SIG-M5 treated with dmso at 0.1 percent for 504 hours (cell line): ENCODE measurements around the gene HDAC10.
A peak's percentile ranks its signal among the peaks of the same experiment; 100 is the strongest.

Experiments
- DNase-seq: peaks from one replicate; lab custom pipeline; 2025; ENCODE audit not compliant: unreplicated experiment; lab: John Stamatoyannopoulos, UW

HDAC10 gene

DNA sequence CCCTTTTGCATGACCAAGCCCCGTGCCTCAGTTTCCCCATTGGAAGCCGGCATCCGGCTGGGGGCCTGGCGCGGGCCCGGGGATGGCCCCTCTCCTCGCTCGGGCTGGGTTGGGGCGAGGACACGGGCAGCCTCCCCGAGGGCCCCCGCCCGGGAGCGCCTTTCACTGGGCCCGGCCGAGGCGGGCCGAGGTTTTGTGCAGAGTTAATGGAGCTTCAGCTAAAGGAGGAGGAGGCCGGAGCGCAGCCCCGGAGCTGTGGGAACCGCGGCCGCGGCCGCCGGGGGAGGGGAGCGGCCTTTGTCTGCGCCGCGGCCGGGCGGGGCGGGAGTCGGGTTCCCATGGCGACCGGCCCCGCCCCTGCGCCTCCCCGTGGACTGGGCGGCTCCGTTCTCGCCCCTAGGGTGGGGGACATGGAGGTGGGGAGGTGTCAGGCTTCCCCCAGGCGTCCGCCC is 20.5 kb upstream of the HDAC10 start:
- DNase-seq, result peak; percentile 18

DNA sequence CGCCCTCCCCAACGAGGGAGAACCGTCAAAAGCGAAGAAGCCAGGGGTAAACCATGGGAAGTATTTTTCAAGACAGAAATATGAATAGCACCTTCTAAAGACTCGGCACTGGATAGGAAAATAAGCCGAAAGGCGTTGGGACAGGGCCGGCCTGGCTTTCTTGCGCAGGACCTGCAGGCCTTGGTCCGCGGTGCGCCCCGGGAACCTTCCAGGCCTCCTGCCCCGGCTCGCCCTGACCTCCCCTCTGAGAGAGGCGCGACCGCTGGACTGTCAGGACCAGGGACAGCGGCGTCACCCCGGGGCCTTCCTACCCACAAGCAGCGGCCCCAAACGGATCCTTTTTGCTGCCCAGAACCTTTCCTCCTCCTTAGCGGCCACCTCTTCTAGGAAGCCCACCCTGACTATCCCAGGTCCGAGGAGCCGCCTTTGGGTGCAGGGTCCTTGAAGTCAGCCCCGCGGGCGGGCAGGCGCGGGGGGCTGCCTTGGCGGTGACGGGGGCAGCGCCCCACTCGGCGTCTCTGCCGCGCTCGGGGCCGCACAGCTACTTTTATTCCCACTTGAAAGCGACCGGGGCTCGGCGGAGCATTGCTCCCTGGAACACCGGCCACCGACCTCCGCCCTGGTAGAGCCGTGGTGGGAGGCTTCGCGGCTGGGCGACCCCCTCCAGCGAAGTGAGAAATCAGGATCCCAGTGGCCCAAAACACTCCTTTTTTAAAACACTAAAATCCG is 19.8 kb upstream of the HDAC10 start:
- peak; percentile 36 for DNase-seq

DNA sequence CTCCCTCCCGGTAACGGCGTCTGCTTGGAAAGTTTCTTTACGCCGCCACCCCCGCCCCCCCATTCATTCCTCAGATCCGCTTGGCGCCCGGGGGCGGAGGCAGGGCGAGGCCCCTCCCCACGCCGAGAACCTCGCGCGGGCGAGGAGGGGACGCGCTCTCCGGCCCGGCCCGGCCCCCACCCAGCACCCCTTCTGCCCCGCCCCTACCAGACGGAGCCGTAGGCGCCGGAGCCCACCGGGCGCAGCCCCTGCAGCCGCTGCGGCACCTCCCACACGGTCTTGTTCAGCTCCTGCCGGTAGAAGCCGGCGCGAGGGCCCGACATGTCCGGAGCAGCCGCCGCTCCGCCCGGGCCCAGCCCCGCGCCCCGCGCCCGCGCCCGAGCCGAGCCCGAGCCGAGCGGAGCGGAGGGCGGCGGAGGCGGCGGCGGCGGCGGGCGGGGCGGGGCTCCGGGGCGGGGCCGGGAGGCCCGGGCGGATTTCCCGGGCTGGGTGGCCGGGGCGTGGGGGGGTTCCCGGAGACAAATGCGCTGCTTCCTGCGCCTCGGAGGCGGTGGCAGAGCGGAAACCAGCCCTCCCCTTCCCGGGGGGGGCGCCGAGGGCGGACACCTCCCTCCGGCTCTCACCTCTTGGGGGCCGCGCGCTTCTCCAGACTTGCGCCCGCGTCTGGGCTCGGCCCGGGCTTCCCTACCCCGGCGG is 19.1 kb upstream of the HDAC10 start, which contains the start of gene MAPK11:
Gene MAPK11, minus strand, starts transcription at position 411 of the 696 bp plus-strand sequence. Its CDS starts 88 bp downstream, at position 323.
- DNase-seq, result no peak

DNA sequence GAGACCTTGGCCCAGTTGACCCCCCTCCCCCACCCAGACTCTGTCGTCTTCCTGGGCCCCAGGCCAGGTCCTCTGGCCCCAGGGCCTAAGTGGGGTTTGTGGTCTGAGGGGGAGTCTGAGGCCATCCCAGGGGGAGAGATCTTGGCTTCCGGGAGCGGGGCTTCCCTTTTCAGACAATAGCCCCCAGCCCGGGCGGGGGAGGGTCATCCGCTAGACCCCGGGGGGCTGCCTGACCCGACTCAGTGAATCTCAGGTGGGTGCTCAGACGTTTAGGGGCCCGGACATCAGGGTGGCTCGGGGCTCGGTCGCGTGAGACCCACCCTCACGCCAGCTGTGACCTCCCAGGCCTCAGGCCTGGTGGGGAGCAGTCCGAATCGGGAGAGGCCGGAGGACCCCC is 18.5 kb upstream of the HDAC10 start:
- DNase-seq, result no peak

DNA sequence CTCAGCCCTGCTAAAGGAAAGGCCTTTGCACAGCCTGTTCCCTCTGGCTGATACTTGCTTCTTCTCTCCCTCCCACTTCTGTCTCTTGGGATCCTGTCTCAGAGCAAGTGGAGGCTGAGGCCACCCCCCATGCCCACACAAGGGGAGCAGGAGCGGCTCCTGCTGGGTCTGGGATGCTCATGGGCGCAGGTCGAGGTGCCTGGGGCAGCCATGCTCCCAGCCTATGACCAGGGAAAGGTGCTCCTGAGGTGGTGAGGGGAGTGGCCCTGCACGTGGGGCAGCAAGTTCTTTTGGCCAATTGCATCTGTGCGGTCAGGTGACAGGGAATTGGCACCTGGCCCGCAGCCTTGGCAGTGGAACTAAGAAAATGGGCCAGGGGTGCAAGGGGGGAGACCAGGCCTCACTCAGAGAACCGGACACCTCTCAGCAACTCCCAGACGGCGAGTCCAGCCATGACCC is 17.6 kb upstream of the HDAC10 start:
- DNase-seq, result no peak

DNA sequence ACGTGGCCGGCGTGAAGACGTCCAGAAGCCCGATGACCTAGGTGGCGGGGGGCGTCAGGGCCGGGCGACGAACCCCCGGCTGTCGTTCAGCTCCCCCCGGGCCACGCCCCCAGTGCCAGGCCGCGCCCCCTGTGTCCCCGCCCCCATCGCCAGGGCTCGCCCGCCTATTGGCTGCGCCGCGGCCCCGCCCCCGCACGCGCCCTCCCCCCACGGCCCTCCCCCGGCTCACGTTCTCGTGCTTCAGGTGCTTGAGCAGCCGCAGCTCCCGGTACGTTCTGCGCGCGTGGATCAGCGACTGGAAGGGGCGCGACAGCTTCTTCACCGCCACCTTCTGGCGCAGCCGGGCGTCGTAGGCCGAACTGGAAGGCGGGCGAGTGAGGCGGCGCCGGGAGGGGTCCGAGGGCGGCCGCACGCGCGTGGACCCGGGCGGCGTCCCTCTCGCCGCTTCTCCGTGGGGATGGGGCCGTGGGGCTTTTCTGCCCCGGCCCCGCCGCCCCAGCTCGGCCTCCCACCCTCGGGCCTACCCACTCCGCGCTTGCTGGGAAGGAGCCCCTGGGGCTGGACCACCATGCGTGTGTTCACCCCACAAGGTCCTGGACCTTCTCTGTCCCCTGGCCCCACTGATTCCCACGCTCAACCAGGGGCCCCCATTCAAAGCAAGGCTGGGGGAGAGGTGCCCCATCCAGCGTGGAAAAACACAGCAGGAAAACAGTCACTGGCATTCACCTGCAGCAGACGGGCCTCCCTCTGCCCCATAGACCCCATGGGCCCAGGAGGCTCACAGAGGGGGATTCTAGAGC is 16.7 kb upstream of the HDAC10 start:
- DNase-seq, result no peak

DNA sequence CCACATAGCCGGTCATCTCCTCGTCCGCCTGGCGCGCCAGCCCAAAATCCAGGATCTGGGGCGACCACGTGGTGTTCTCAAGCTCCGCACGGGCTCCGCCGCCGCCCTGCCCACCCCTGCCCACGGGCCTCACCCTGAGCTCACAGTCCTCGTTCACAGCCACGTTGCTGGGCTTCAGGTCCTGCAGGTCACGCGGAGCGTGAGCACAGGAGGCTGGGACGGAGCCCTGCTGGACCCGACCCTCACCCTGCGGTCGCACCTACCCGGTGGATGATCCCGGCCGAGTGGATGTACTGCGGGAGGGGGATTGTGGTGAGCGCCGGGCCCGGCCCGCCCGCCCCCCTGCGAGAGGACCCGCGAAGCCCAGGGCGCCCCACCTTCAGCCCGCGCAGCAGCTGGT is 15.9 kb upstream of the HDAC10 start:
- no peak for DNase-seq

DNA sequence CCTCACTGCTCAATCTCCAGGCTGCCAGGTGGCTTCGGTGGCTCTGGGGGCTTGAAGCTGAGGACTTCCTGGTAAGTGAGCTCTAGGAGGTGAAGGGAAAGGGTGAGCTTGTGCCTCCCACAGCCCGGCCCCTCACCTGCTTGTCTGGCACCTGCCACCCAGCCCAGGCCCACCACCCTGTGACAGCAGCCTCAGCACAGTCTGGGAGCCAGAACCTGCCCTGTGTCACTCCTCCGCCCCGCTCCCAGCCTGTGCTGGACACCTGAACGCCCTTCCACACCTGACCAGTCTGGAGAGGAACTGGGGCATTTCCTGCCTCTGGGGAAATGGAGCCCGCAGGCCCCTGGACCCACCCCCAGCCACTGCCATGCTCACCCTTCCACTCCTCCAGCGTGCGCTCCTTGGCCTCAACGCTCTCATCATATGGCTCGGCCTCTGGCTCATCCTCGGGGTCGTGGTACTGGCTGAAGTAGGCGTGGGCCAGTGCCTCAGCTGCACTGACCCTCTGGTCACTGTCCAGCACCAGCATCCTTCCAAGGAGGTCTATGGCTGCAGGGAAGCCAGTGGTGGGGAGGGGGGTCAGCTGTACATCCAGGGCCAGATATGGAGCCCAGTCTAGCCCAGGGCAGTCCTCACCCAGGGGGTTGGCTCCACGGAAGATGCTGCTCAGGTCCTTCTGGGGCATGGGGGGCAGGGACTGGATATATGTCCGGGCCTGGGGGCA is 14.0 kb upstream of the HDAC10 start:
- no peak for DNase-seq

DNA sequence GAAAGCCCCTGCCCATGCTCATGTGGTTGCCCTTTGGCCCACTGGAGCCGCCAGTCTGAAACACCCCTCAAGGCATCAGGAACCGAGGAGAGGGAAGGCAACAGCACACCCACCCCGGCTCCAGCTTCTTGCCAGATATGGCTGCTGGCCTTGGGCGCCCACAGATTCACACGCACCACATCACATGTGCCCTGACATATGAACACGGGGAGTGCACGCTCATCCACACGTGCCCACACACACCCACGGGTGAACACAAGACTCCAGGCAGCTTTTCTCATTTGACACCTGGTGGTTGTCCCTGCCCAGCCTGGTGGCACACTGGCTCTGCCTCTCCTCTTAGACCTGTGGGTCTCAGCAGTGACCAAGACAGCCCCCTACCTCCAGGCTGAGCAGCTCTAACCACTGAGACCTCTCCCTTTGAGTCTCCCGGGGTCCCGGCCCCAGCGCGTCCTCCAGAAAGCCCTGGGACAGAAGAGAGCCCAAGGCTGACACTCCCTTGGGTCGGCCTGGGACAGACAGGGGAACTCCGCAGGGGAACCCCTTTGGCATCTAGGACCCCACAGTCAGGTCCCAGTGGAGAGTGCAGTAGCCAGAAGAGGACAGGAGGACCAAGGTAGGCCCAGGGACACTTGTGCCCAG is 13.2 kb upstream of the HDAC10 start:
- DNase-seq, result no peak

DNA sequence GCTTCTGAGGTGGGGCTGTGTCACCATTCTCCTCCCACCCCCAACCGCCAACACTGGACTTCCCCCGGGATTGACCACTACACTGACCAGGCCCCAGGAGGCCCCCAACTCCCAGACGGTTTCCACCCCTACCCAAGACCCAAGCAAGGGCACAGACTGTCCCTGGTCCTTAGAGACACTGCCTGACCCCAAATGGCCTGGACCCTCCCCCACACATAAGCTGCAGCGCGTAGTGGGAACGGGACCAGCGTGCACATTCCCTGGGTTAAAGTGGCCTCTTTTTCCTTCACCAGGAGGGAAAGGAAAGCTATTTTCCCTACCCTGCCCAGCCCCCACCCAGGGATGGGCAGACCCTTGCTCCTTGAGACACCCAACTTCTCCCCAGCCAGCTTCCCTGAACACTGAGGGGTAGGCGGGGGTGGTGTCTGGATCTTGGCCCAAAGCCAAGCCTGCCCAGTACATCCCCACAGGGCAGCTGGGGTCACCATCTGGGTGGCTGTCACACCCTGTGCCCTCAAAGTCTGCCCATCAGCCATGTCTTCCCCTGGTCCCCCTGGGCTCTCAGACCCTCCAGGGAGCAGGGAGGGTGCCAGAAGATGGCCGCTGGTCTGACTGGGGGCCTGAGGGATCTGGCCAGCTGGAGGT is 12.0 kb upstream of the HDAC10 start:
- no peak for DNase-seq

DNA sequence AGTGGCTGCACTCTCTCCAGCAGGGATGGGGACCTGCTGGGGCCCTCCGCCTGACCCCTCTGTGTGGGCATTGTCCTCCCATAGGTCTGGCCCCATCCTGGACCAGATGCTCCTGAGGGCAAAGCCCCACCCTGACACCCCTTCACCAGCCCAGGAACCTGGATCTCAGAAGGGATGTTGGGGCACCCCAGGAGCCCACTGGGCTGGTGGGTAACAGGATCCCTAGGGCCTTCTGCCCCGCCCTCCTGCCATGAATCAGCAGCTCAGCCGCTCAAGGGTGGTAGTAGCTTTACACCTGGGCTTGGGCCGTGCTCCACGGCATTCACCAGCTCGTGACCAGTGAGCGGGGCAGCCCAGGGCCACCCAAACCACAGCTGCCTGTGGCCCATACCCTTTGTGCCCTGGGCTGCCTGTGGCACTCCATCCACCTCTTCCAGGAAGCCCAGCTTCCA is 11.4 kb upstream of the HDAC10 start:
- no peak for DNase-seq

DNA sequence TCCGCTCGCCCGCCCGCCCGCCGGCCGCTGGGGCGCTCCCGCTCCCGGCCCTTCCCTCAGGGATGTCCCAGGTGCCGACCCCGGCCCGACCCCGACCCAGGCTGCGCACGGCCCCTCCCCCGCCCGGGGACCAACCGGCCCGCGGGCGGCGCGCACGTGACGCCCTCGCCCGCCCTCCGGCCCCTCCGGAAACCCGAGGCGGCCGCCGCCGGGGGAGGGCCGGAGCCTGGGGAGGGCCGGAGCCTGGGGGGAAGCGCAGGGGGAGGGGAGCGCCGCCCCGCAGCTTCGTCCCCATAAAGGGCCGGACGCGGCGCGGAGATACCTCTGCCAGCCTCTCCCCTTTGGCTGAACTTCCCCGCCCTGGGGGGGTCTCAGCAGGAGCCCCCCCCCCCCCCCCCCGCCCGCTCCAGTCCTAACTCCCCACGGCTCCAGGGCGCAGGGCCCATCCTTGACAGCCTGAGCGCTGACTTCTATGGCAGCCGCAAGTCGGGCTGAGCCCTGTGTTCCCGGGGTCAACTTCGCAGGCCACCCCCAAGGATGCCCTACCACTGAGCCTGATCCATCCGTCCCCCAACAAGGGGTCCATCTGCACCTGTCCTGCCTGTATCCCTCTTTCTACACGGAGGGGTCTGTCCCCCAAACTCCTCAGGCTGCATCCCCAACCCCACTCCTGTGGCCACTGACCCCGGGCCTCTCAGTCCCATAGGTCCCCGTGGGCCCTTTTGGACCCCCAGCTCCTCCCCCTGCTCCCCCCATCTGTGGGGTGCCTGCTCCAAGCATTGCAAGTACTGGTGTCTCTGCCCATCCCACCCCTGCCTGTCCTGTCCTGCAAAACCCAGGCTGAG is 10.8 kb upstream of the HDAC10 start, which contains the start of gene MAPK12:
Gene MAPK12, minus strand, starts transcription at position 69 of the 845 bp plus-strand sequence. CDS start 174 bp downstream, outside the sequence.
- DNase-seq, result no peak

DNA sequence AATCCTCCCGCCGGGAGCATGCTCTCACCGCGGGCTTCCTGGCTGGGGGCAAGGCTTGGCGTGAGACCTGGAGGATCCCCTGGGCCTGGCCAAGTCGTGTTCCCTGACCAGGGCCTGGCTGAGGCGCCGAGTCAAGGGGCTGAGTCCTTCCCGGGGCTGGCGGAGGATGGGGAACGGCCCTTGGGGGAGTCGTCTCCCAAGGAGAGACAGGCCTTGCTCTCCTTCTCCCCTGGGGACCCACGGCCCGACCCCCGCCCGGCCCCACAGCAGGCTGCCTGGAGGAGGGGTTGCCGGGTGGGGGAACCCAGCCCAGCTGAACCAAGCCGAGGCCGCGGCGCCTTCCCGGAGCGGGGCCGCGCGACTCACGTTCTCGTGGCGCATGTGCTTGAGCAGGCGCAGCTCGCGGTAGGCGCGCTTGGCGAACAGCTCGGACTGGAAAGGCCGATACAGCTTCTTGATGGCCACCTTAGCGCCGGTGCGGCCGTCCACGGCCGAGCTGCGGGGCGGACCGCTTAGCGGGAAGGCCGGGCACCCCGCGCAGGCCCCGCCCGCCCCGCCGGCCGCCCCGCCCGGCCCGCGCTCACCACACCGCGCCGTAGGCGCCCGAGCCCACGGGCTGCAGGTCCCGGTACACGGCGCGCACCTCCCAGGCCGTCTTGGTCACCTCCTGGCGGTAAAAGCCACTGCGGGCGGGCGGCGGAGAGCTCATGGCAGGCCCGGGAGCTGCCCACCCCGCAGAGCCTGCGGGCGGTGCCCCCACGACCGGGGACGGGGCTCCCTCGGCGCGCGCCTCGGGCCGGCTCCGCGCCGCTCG is 9.9 kb upstream of the HDAC10 start:
- DNase-seq, result peak; percentile 16

DNA sequence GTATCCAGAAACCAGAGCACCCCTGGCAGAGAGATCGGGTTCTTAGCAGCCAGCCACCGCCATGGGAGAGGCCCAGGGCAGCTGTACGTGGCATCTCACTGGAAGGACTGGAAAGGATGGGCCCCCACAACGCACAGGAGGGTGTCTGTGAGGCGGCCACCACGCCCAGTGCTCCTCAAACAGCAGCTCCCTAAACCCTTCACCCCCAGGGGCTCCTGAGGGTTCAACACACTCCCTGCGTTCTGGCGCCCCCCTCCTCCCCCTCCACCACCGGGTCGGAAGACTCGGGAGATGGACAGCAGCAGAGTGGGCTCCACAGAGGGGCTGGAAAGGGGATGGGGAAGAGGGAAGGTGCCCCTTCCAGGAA is 9.4 kb upstream of the HDAC10 start:
- DNase-seq, result no peak

DNA sequence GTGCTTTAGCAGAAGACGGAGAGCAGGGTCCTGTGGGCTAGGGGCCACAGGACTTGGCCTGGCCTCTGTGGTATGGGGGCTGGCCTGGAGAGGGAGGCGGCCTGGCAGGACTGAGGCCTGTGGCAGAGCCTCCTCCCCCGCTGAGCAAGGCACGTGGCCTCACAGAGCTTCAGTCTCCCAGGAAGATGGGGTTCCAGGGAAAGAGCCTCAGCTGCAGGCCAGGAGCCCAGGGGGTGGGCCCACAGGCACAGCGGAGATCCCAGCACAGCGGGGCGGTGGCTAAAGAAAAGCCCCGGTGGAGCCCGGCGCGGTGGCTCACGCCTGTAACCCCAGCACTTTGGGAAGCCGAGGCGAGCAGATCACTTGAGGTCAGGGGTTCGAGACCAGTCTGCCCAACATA is 8.2 kb upstream of the HDAC10 start:
- DNase-seq, result no peak

DNA sequence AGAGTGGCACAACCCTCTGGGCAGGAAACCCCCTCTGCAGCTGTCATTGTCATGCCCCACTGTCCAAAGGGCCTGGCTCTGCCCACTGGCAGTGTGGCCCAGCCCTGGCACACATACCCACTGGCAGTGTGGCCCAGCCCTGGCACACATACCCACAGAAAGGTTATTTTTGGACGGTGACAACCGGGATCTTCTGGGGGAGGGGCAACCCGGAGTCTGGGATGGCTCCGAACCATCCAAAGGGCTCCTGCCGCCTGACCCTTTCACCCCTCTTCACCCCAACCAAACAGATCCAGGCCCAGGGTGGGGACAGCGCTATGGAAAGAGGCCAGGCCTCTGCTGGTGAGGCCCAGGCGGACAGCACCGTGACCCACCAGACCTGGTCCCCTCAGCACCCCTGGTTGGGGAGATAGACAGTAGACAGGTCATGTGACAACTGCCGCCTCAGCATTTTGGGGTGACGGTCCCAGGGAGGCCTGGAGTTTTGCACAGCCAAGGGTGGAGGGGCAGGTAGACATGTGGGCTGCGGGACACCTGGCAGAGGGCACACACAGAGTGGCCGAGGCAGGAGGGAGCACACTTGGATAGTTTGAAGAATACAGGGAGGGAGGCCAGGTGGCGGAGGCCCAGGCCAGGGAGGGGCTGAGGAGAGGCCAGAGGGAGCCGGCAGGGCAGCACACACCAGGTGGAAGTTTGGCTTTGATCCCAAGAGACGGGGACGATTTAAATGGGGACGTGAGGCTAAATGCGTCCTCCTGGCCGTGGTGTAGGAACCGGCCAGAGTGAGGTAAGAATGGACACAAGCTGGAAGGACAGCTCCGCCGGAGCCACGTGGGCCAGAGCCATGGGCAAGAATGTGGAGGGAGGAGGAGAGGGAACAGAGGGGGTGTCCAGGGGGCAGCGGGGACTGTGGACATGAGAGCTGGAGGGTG is 7.6 kb upstream of the HDAC10 start:
- DNase-seq, result no peak
